ENCODE data around the gene KLHL3.

DNA sequence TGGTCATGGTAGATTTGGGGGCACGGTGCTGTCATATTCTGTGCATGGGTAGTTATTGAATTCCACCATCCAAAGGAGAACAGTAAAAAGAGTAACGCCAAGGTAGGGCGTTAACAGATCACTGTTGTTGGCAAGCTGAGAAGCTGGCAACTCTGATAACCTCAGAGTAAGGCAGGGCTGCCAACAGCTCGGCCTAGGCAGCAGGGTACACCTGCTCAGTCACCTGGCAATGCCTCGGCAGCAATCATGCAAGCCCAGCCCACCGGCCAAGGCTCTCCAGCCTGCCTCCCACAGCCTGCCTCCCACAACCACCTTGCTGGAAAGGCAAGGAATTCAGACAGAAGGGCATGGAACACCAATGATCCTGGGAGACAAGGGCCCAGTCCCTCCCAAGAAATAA, 63.9 kb downstream of the KLHL3 start:
- no peak for TF ChIP-seq POLR2A (IDR thresholded peaks at IDR 0.05)
- TF ChIP-seq, protein P1, sequence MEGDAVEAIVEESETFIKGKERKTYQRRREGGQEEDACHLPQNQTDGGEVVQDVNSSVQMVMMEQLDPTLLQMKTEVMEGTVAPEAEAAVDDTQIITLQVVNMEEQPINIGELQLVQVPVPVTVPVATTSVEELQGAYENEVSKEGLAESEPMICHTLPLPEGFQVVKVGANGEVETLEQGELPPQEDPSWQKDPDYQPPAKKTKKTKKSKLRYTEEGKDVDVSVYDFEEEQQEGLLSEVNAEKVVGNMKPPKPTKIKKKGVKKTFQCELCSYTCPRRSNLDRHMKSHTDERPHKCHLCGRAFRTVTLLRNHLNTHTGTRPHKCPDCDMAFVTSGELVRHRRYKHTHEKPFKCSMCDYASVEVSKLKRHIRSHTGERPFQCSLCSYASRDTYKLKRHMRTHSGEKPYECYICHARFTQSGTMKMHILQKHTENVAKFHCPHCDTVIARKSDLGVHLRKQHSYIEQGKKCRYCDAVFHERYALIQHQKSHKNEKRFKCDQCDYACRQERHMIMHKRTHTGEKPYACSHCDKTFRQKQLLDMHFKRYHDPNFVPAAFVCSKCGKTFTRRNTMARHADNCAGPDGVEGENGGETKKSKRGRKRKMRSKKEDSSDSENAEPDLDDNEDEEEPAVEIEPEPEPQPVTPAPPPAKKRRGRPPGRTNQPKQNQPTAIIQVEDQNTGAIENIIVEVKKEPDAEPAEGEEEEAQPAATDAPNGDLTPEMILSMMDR (IDR thresholded peaks at IDR 0.05) = no peak

All from body of pancreas (tissue), 4 donors.